ENCODE results near the gene ASMT.
"Not testable (repeated sequence)": the region's sequence is repeated elsewhere in the genome, so short reads cannot be mapped to it uniquely, and the experiment has no call there.

ASMT gene

GRCh38 chrX:1597345-1598020, 17.4 kb upstream of the ASMT start:
- DNase-seq (ENCODE audit: low spot score) = no peak

GRCh38 chrX:1598021-1598875, 16.6 kb upstream of the ASMT start:
- DNase-seq (ENCODE audit: low spot score) = no peak

- DNase-seq (ENCODE audit: low spot score) = no peak
These were observed 15.7 kb upstream of the ASMT start for GRCh38 chrX:1598876-1599790.

GRCh38 chrX:1599791-1600405, 15.0 kb upstream of the ASMT start:
- DNase-seq (ENCODE audit: low spot score) = no peak

GRCh38 chrX:1600406-1601050, 14.3 kb upstream of the ASMT start:
- no peak for DNase-seq (ENCODE audit: low spot score)

- no peak for DNase-seq (ENCODE audit: low spot score)
These were observed 13.7 kb upstream of the ASMT start for GRCh38 chrX:1601051-1601767.

- no peak for DNase-seq (ENCODE audit: low spot score)
These were observed 13.1 kb upstream of the ASMT start for GRCh38 chrX:1601768-1602085.

- no peak for DNase-seq (ENCODE audit: low spot score)
These were observed 12.6 kb upstream of the ASMT start for GRCh38 chrX:1602299-1602698.

- DNase-seq (ENCODE audit: low spot score) = no peak
These were observed 8.4 kb upstream of the ASMT start for GRCh38 chrX:1606496-1606895.

- DNase-seq (ENCODE audit: low spot score) = no peak
These were observed 5.5 kb upstream of the ASMT start for GRCh38 chrX:1609311-1609710.

GRCh38 chrX:1609762-1610161, 5.1 kb upstream of the ASMT start:
- DNase-seq (ENCODE audit: low spot score) = no peak

GRCh38 chrX:1610166-1610565, 4.7 kb upstream of the ASMT start:
- DNase-seq (ENCODE audit: low spot score) = no peak

- DNase-seq (ENCODE audit: low spot score) = no peak
These were observed 4.1 kb upstream of the ASMT start for GRCh38 chrX:1610736-1611135.

GRCh38 chrX:1612641-1613286, 2.1 kb upstream of the ASMT start:
- no peak for DNase-seq (ENCODE audit: low spot score)

- no peak for DNase-seq (ENCODE audit: low spot score)
These were observed 3.8 kb downstream of the ASMT start for GRCh38 chrX:1618689-1619088.

GRCh38 chrX:1623691-1624090, 8.8 kb downstream of the ASMT start:
- no peak for DNase-seq (ENCODE audit: low spot score)

GRCh38 chrX:1624158-1624860, 9.4 kb downstream of the ASMT start:
- DNase-seq (ENCODE audit: low spot score) = not testable (repeated sequence)

GRCh38 chrX:1624861-1625215, 10.0 kb downstream of the ASMT start:
- not testable (repeated sequence) for DNase-seq (ENCODE audit: low spot score)

- no peak for DNase-seq (ENCODE audit: low spot score)
These were observed 14.4 kb downstream of the ASMT start for GRCh38 chrX:1629244-1629643.

- no peak for DNase-seq (ENCODE audit: low spot score)
These were observed 31.1 kb downstream of the ASMT start for GRCh38 chrX:1646009-1646408.
